Mucosa of gallbladder (tissue), 1 donor: ENCODE data around the gene CTIF. TPM values are rescaled to one million over a fixed set of nuclear protein-coding genes. Genes with fewer than 3 reads are reported as not detected.

Experiments
- DNase-seq: peaks from one replicate; pipeline ENCODE4 v3.0.0-alpha.2; 2020; ENCODE audit warnings: low spot score
- total RNA-seq: library from RNA; stranded (reverse); gene quantifications from one replicate; pipeline ENCODE4 v1.2.1, GENCODE V29; 2021
- donor health status: DM: no; HTN: no; CAD: no.

CTIF gene
- total RNA-seq, 1 donor from 2014 or later, result 101 TPM

DNA sequence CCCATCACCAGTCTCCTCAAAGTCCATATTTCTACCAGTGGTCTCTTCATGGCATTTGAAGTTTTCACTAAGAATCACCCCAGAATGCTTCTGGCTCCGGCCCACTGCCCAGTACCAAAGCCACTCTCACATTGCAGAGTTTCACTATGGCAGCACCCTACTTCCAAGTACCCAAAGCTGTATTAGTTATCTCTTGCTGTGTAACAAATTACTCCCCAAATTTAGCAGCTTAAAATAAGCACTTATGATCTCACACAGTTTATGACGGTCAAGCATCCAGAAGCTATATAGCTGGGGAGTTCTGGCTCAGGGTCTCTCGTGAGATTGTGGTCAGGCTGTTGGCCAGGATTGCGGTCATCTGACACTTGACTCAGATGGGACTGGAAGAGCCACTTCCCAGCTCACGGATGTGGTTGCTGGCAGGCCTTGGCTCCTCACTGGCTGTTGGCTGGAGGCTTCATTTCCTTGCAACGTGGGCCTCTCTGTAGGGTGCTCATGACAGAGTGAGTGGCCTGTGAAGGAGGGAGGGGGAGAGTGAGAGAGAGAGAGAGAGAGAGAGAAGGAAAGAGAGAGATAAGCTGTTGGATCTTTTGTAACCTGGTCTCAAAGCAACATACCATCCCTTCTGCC lies 189.5 kb downstream of the CTIF start:
- DNase-seq, result no peak

DNA sequence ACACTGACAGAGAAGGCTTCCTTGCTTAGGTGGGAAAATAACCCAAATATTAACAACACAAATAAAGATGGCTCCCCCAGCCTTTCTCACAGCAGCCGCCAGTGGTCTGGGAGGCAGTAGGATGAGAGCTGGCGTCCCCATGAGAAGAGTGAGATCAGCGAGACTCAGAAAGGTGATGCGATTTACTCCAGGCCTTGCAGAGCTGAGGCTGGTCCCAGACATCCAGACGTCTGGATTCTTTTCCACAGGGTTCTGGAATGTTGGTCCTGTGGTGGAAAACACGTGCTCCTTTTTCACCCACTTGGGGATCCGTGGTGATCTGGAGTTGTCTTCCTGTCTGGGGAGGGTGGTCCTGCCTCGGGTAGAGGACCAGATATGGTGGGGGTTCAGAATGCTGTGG lies 190.6 kb downstream of the CTIF start:
- no peak for DNase-seq

- DNase-seq, result no peak
Measured at GRCh38 chr18:48730010-48730409, 191.2 kb downstream of the CTIF start.

GRCh38 chr18:48732767-48733424 lies 194.1 kb downstream of the CTIF start:
- DNase-seq, result no peak

DNA sequence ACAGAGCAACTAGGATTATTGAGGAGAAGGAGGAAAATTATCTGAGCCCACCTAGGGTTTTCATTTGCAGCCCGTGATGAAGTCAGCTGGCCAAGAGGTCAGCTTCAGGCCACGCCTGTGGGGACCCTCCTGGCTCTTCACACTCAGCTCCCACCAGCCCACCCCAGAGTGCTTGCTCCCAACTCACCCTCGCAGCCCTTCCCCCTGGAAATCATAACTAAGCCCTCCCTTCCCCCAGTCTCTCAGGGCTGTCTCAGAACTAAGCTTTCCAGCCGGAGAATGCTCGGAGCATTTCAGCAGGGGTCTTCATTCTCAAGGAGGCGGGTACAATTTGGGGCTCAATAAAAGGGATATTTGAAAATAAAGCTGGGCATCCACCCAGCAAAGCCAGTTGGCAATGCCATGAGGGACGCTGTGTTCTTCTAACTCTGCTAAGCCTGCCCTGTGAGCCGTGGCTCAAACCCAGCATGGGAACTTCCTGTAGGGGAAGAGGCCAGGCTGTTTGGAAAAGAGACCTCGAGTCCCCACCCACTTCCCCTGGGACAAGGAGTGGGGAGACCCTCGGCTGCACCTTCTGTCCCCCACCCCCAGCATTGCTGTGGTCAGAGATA lies 194.9 kb downstream of the CTIF start:
- DNase-seq, result no peak

DNA sequence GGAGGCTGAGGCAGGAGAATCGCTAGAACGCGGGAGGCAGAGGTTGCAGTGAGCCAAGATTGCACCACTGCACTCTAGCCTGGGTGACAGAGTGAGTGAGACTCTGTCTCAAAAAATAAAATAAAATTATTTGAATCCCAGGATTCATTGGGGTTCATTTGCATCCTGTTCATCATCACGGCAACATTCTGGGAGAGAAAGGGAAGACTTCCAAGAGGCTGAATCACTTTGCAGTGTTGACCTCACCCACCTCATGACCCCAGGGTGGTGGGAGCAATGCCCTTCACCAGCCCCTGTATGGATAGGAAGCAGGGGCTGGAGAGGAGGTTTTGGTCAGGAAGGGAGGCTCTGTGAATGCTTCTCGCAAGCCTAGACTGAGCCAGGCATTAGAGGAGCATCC lies 195.6 kb downstream of the CTIF start:
- no peak for DNase-seq

GRCh38 chr18:48735080-48735676 lies 196.3 kb downstream of the CTIF start:
- DNase-seq, result no peak

DNA sequence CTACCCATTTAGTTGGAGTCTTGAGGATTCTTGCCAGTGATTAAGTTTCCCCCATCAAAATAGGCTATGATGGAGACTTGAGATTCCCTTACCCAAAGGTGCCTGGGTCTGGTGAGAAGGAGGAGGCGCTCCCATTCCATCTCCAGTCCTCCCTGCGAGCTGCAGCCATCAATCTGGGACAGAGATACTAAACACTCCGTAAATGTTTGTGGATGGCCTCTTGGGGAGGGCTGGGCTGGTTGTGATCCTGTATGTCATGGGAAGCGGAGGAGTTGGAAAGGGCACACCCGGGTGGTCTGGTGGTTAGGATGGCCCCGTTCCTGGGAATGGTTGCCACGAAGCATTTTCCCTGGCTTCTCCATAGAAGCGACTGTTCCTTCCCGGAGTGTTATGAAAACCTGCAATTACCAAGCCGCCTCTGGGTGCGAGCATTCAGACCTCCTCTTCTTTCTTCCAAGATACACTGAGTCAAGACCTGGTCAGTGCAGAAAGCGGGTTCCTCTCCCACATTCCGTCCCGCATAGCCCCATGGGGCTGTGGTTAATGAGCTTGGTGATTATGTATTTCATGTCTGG lies 196.9 kb downstream of the CTIF start:
- DNase-seq, result no peak

DNA sequence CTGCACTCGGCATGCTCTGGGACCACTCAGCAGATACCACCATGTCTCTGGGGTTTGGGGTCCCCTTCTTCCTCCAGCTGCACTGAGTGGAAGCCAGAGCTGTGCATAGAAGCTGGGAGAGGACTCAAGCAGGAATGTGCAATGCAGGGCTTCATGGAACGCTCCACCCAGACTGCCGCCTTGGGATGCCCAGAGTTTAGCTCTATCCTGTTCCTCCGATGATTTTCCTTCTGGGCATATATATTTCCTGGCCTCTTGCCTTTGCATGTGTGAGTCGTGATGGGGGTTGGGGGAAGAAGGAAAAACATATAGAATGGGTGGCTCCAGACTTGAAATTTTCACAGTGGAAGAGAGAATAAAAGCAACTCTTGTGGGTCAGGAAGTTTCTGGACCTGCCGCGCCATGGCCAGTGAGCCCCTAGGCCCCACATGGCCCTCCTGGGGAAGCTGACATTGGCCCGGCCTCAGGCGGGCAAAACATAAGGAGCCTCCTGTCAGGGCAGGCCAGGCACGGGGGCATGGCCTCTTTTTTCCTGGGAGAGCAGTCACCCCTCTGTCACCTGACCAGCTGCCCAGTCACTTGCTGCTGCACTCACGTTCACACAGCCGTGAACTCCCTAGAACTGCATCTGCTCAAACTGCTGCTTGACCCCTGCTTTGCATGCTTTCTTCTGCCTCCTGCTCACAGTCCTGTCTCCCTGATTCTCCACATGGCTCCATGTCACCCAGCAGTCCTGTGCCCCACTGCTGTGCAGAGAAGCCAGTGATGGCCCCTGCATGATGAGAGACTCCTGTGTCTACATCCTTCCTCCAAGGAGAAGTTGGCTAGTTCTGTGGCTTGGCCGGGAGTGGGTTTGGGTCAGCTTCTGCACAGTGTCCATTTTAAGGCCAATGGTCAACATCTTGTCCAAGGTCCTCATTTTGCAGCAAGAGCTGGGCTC lies 197.8 kb downstream of the CTIF start:
- DNase-seq, result no peak

DNA sequence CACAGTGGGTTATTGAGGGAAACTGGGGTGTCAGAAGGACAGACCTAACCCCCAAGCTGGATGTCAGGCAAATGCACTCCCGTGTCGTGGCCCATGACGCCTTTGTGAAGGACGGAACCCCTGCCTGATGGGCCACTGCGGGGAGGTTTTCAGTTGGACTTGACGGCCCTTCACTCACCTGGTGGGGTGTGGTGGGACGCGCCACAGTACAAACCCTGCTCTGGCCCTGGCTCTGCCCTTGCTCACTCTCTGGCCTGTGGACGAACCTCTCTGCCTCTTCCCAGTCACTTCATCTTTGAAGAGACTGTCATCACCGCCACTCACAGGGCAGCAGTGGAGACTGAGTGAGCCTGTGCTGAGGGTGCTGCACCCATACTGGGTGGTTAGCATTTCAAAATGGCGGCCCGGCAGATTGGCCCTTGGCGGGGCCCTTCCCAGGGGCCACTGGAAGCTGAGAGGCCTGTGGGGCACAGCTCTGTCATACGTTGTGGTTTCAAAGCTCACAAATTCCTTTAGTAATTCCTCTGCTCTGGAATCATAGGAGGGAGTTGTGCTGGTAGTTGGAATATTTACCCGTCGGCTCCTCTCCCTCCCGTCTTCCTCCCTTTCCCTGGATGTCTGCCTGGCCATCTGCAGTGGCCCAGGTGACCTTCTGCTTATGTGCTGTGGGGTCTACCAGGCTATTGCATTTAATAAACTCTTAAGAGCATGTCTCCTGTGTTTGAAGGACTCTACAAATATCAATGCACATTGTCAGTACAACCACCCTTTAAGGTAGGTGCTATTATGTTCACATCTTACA lies 200.6 kb downstream of the CTIF start:
- DNase-seq, result no peak

- no peak for DNase-seq
Measured at GRCh38 chr18:48740068-48740440, 201.2 kb downstream of the CTIF start.

DNA sequence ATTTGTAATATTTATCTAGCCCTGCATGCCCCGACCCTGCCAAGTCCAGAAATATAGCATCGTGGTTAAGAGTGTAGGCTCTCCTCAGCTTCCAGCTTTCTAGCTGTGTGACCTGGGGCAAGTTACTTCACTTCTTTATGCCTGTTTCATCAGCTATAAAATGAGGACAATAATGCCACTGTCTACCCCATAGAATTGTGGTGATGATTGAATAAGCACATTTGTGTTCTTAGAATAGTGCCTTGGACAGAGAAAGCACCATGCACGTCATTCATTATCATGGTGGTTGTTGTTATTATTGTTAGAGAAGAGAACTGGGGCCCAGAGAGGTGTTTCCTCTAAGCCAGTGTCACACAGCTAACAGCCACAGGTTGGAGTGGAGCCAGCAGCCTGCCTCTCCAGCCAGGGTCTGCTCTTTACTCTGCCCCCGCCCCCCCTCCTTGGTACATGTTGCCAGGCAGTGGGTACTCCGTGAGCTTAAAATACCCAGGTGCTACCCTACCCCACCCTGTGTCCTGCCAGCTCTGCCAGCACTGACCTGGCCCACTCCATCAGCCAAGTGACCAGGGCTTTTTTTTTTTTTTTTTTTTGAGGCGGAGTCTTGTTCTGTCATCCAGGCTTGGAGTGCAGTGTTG lies 202.1 kb downstream of the CTIF start:
- no peak for DNase-seq

DNA sequence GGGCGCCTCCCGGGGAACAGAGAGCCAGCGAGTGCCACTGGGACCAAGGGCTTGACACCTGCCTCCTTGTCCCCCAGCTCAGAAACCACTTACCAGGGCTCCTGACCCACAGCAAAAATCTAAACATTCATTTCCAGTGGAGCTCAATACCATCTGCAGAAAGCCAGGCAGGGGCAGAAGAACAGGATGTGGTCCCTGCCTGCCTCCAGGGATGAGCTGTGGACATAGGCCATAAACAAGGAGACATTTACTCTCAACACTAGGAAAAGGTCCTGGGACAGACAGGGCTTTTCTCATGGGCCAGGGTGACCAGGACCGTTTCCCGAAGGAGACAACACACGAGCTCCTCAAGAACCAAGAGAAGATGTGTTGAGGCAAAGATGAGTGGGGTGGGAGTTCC lies 203.0 kb downstream of the CTIF start:
- DNase-seq, result no peak

- no peak for DNase-seq
Measured at GRCh38 chr18:48742304-48742703, 203.5 kb downstream of the CTIF start.

DNA sequence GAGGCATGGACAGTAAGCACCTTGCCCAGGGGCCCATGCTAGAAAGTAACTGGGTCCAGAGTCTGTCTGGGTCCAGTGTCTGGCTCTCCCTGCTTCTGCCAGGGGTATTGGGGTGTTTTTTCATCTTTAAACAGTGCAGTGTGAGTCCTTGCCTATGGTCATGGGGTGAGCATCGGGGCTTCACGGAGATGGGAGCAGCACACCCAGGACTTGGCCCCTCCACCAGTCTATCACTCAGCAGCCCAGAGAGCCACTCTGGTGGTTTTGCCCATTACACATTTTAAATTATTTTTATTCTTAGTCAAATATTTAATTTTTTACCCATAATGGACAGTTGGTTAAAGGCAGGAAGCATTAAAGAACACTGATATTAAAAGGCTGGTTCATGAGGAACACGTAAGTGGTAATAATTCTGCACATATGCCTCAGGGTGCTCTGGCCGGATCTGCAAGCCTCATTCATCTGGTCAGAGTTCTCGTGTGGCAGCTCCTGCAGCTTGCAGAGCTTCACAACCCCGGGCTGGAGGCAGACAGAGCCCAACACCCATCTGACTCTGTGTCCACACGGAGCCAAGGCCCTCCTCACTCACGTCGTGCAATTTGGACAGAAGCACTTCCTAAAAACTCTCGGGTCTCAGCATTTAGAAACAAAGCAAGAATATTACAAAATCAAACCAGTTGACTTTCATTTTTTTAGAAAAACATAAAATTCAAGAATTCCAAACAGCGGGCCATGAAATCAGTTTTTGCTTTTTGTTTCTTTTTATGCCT lies 204.1 kb downstream of the CTIF start:
- peak; percentile 54 for DNase-seq

DNA sequence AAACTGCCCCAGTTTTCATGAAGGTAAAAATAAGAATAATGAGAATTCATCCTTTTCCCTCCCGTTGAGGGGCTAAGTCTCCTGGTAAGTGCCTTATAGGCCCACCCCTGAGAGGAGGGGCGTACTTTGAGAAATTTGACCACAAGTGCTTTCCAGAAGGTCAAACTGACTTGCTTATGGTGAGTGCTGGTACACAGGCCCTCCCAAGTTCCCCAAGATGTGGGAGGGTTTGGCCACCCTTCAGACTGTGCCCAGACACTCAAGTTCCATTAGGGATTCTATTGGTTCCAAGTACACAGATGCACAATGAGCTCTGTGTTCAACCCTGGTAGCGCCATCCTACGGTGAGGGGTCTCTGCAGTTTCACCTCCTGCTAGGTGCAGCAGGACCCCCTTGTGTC lies 205.1 kb downstream of the CTIF start:
- DNase-seq, result no peak

DNA sequence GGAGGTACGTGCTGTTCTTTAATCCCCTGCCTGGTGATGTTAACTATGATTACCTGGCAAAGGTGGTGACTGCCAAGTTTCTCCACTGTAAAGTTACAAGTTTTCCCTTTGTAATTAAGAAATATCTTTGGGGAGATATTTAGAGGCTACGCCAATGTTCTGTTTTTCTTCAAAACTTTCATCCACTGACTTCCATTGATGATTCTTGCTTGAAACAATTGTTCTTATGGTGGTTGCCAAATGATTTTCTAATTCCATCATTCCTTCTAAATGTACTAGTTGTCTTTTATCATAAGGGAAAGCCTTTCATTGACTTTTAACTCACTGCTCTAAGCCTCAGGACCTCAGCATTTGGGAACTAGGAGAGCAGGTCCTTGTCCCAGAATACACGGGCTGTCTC lies 206.5 kb downstream of the CTIF start:
- DNase-seq, result no peak

- DNase-seq, result peak; percentile 36
Measured at GRCh38 chr18:48749768-48750167, 210.9 kb downstream of the CTIF start.

- DNase-seq, result no peak
Measured at GRCh38 chr18:48750485-48751175, 211.8 kb downstream of the CTIF start.
